HG03039 (cell line): Measurements from ENCODE around the gene ABHD10.

ENCODE experiments used
- ATAC-seq: cut with Tn5 transposase; IDR thresholded peaks from one replicate; pipeline ENCODE4 v1.9.1; 2021; ENCODE audit warnings: mild to moderate bottlenecking, moderate library complexity; ENCODE audit not compliant: unreplicated experiment

Gene ABHD10

GRCh38 chr3:111978583-111979433 is at the start of gene ABHD10:
Gene ABHD10, plus strand, starts transcription at chr3:111979026. Its CDS starts 36 bp downstream, at chr3:111979062.
- peak; percentile 94 for ATAC-seq

GRCh38 chr3:111929484-111929883 is 49.3 kb upstream of the ABHD10 start:
- ATAC-seq = no peak

- no peak for ATAC-seq
Measured at GRCh38 chr3:111932946-111933345, 45.9 kb upstream of the ABHD10 start.

GRCh38 chr3:111936191-111936841 is 42.5 kb upstream of the ABHD10 start:
- no peak for ATAC-seq

GRCh38 chr3:111936967-111937366 is 41.9 kb upstream of the ABHD10 start:
- ATAC-seq = no peak

GRCh38 chr3:111937871-111938270 is 41.0 kb upstream of the ABHD10 start:
- no peak for ATAC-seq

- no peak for ATAC-seq
Measured at GRCh38 chr3:111939873-111940272, 39.0 kb upstream of the ABHD10 start.

GRCh38 chr3:111943533-111943932 is 35.3 kb upstream of the ABHD10 start:
- ATAC-seq = no peak

- no peak for ATAC-seq
Measured at GRCh38 chr3:111944372-111944771, 34.5 kb upstream of the ABHD10 start.

GRCh38 chr3:111947231-111947630 is 31.6 kb upstream of the ABHD10 start:
- no peak for ATAC-seq

- no peak for ATAC-seq
Measured at GRCh38 chr3:111948786-111949185, 30.0 kb upstream of the ABHD10 start.

GRCh38 chr3:111949712-111950111 is 29.1 kb upstream of the ABHD10 start:
- ATAC-seq = no peak

GRCh38 chr3:111951032-111951431 is 27.8 kb upstream of the ABHD10 start:
- no peak for ATAC-seq

- no peak for ATAC-seq
Measured at GRCh38 chr3:111952086-111952485, 26.7 kb upstream of the ABHD10 start.

GRCh38 chr3:111952866-111953450 is 25.9 kb upstream of the ABHD10 start:
- ATAC-seq = no peak

GRCh38 chr3:111954228-111954990 is 24.4 kb upstream of the ABHD10 start:
- no peak for ATAC-seq

- no peak for ATAC-seq
Measured at GRCh38 chr3:111955876-111956275, 22.9 kb upstream of the ABHD10 start.

GRCh38 chr3:111956449-111956848 is 22.4 kb upstream of the ABHD10 start:
- no peak for ATAC-seq

- ATAC-seq = no peak
Measured at GRCh38 chr3:111956995-111957734, 21.7 kb upstream of the ABHD10 start.

GRCh38 chr3:111961461-111962164 is 17.2 kb upstream of the ABHD10 start:
- ATAC-seq = no peak
